ENCODE measurements around the gene ANK3. TPM values are rescaled to one million over a fixed set of nuclear protein-coding genes. Genes with fewer than 3 reads are reported as not detected.

ANK3 gene
- total RNA-seq, 1 experiment from 2014 or later: 32.0 TPM

DNA sequence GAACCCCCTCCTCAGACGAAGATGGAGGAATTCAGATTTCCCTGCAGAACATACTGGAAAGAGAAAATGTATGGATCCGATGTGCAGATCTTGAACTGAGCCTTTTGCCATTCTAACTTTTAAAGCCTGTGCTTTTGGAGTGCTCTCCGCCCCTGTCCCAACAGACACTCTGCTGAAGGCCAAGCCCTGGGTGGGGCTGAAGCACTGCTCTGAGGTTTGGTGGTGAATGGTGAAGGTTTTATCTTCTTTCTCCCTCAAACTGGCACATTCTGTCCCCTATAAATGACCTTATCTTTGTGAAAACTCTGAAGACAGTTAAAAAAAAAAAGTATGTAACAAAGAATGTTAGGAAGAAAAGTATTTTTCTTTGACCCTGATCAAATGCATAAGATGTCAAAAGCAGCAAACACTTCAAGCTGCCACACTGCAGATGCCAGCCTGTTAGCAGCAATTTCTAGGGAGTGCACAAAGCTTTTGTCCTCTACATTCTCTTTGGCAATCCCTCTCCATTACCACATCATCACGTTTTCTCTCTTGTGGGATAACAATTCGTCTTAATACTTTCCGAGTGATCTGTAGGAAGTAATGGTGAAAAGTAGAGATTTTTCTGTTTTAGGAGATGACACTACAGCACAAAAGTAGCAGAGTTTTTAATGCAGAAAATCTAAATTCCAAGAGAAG, 346.0 kb downstream of the ANK3 start:
- CTCF ChIA-PET: no interaction called here
- intact Hi-C loops (cut with micrococcal nuclease; ENCODE audit: unreplicated experiment): loop anchor here (10.0 kb wide), 2 partner anchors 809 to 1259 kb away; no protein-coding TSS in a partner anchor
- POLR2A ChIA-PET (ENCODE audit: unreplicated experiment): no interaction called here

DNA sequence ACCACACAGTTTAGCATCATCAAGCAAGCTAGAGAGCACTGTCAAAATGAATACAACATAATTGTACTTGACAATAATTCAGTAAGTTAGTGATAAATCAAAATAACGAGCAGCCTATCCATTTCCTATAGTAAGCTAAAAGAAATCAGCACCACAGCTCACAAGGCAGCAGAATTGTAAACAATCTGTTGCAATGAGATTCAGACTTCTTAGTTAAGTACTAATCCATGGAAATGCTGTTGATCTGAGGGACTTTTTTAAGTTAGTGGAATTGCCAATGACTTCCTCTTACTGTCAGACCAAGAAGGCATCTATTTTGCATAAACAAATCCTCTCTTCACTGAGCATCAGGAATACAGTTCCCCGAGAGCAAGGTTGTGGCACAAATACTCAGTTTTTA, 346.8 kb downstream of the ANK3 start:
- H3K27me3 ChIP-seq (ENCODE audit: insufficient read depth, low read depth): no peaks in the 10 kb centered on the region
- no peaks in the 10 kb centered on the region for H3K4me1 ChIP-seq (replicated peaks; ENCODE audit: insufficient read depth)
- TF ChIP-seq, protein P1, sequence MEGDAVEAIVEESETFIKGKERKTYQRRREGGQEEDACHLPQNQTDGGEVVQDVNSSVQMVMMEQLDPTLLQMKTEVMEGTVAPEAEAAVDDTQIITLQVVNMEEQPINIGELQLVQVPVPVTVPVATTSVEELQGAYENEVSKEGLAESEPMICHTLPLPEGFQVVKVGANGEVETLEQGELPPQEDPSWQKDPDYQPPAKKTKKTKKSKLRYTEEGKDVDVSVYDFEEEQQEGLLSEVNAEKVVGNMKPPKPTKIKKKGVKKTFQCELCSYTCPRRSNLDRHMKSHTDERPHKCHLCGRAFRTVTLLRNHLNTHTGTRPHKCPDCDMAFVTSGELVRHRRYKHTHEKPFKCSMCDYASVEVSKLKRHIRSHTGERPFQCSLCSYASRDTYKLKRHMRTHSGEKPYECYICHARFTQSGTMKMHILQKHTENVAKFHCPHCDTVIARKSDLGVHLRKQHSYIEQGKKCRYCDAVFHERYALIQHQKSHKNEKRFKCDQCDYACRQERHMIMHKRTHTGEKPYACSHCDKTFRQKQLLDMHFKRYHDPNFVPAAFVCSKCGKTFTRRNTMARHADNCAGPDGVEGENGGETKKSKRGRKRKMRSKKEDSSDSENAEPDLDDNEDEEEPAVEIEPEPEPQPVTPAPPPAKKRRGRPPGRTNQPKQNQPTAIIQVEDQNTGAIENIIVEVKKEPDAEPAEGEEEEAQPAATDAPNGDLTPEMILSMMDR (conservative IDR thresholded peaks at IDR 0.05): no peak
- TF ChIP-seq EZH2 (IDR thresholded peaks at IDR 0.05; ENCODE audit: low read depth): no peak
- intact Hi-C loops (cut with micrococcal nuclease; ENCODE audit: unreplicated experiment): loop anchor here (10.0 kb wide), 2 partner anchors 808 to 1258 kb away; no protein-coding TSS in a partner anchor
- BruUV-seq (replicated peaks): no TSS peak
- H3K4me2 ChIP-seq: no peak overlapping the region
- H3K9me3 ChIP-seq (ENCODE audit: insufficient read depth, low read depth): no peaks in the 10 kb centered on the region
- H3K27ac ChIP-seq: no peak overlapping the region
- no peak for DNase-seq
- H3F3A ChIP-seq (ENCODE audit: insufficient read depth, low read depth): no peaks in the 10 kb centered on the region
- no peak overlapping the region for H2AFZ ChIP-seq
- no peaks in the 10 kb centered on the region for H3K9me2 ChIP-seq (ENCODE audit: insufficient read depth)
- no peak overlapping the region for H3K4me3 ChIP-seq
- POLR2A ChIA-PET (ENCODE audit: unreplicated experiment): interaction anchor here (0.5 kb wide), 1 partner anchor 77 kb away, joined by 5 read pairs; no protein-coding TSS in a partner anchor
- H4K20me1 ChIP-seq (ENCODE audit: insufficient read depth): no peaks in the 10 kb centered on the region
- H3K36me3 ChIP-seq (ENCODE audit: low read depth): no peaks in the 10 kb centered on the region
- no peaks in the 10 kb centered on the region for H3K79me2 ChIP-seq (ENCODE audit: low read depth)
- CTCF ChIA-PET: no interaction called here

More for the DNA sequence above, 346.0 kb downstream of the ANK3 start:
- no peaks in the 10 kb centered on the region for H3K9me3 ChIP-seq (ENCODE audit: insufficient read depth, low read depth)
- no peaks in the 10 kb centered on the region for H3F3A ChIP-seq (ENCODE audit: insufficient read depth, low read depth)
- H3K4me3 ChIP-seq: no peak overlapping the region
- no peaks in the 10 kb centered on the region for H3K4me1 ChIP-seq (replicated peaks; ENCODE audit: insufficient read depth)
- no TSS peak for BruUV-seq (replicated peaks)
- H3K27me3 ChIP-seq (ENCODE audit: insufficient read depth, low read depth): no peaks in the 10 kb centered on the region
- H3K79me2 ChIP-seq (ENCODE audit: low read depth): no peaks in the 10 kb centered on the region
- TF ChIP-seq, protein P1 (conservative IDR thresholded peaks at IDR 0.05): no peak
- TF ChIP-seq EZH2 (IDR thresholded peaks at IDR 0.05; ENCODE audit: low read depth): no peak
- H3K36me3 ChIP-seq (ENCODE audit: low read depth): no peaks in the 10 kb centered on the region
- DNase-seq: no peak
- no peaks in the 10 kb centered on the region for H4K20me1 ChIP-seq (ENCODE audit: insufficient read depth)
- H2AFZ ChIP-seq: no peak overlapping the region
- H3K9me2 ChIP-seq (ENCODE audit: insufficient read depth): no peaks in the 10 kb centered on the region
- H3K4me2 ChIP-seq: no peak overlapping the region
- H3K27ac ChIP-seq: no peak overlapping the region

DNA sequence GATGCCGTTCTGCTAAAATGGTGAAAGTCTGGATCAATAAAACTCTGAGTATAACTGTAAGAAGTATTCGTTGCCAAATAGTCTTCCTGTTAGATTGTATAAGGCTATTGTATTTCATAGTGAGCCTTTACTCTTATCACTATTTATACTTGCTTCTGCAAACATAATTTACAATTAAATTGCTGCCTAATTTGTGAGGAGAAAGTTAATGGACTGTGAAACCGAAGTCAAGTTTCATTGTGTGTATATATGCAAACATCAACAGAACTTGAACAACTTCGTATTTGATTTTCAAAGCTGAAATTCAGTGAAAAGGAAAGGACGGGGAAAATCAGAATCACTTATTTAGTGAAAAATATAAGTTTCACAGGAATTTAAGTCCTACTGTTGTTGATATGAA, 347.4 kb downstream of the ANK3 start:
- Histone ChIP-seq H3F3A (ENCODE audit: insufficient read depth, low read depth) (no peaks in the 10 kb centered on the region), H3K9me3 (ENCODE audit: insufficient read depth, low read depth) (no peaks in the 10 kb centered on the region), H2AFZ (no peak overlapping the region), H3K4me3 (no peak overlapping the region), H4K20me1 (ENCODE audit: insufficient read depth) (no peaks in the 10 kb centered on the region), H3K27ac (no peak overlapping the region), H3K4me1 (replicated peaks; ENCODE audit: insufficient read depth) (no peaks in the 10 kb centered on the region), H3K4me2 (no peak overlapping the region), H3K79me2 (ENCODE audit: low read depth) (no peaks in the 10 kb centered on the region), H3K36me3 (ENCODE audit: low read depth) (no peaks in the 10 kb centered on the region), H3K27me3 (ENCODE audit: insufficient read depth, low read depth) (no peaks in the 10 kb centered on the region), H3K9me2 (ENCODE audit: insufficient read depth) (no peaks in the 10 kb centered on the region)
- no peak for DNase-seq
- BruUV-seq (replicated peaks): no TSS peak
- intact Hi-C loops (cut with micrococcal nuclease; ENCODE audit: unreplicated experiment): loop anchor here (10.0 kb wide), 2 partner anchors 807 to 1257 kb away; no protein-coding TSS in a partner anchor
- POLR2A ChIA-PET (ENCODE audit: unreplicated experiment): interaction anchor here (0.5 kb wide), 1 partner anchor 77 kb away, joined by 5 read pairs; no protein-coding TSS in a partner anchor
- TF ChIP-seq EZH2 (IDR thresholded peaks at IDR 0.05; ENCODE audit: low read depth): no peak
- TF ChIP-seq, protein P1 (conservative IDR thresholded peaks at IDR 0.05): no peak
- CTCF ChIA-PET: no interaction called here
